ENCODE results near the gene DCHS1. TPM values are rescaled to one million over a fixed set of nuclear protein-coding genes. Genes with fewer than 3 reads are reported as not detected.
A peak's percentile ranks its signal among the peaks of the same experiment; 100 is the strongest.
"Not testable (repeated sequence)": the region's sequence is repeated elsewhere in the genome, so short reads cannot be mapped to it uniquely, and the experiment has no call there.

DCHS1 gene
- total and polyA plus RNA-seq, 4 donors: 0.68 to 8.9 (median 5.8) TPM

- Histone ChIP-seq H3K9me3 (ENCODE audit: control insufficient read depth in 4 of 4, low read length in 3 of 4) (no peaks in the 10 kb centered on the region), H3K27ac (ENCODE audit: low read depth in 1 of 2, low read length in 2 of 2) (no peak overlapping the region), H3K4me1 (ENCODE audit: control insufficient read depth in 4 of 4, insufficient read depth in 4 of 4, low read length in 3 of 4) (no peaks in the 10 kb centered on the region), H3K27me3 (ENCODE audit: control insufficient read depth in 4 of 4, insufficient read depth in 4 of 4, low read length in 3 of 4) (no peaks in the 10 kb centered on the region), H3K4me3 (ENCODE audit: low read depth in 1 of 3, low read length in 3 of 3) (no peak overlapping the region), H3K9ac (ENCODE audit: low read depth in 1 of 2, low read length in 2 of 2) (no peak overlapping the region), H3K36me3 (ENCODE audit: control insufficient read depth in 4 of 4, insufficient read depth in 3 of 4, low read depth in 1 of 4, low read length in 3 of 4) (no peaks in the 10 kb centered on the region)
- DNase-seq (ENCODE audit: low spot score): no peak
- TF ChIP-seq CTCF (IDR thresholded peaks at IDR 0.05; ENCODE audit: low read depth, low read length, missing input control) (peak; percentile 74), ATF3 (IDR thresholded peaks at IDR 0.05) (peak; percentile 40), FOXA1 (IDR thresholded peaks at IDR 0.05) (no peak), RAD21 (IDR thresholded peaks at IDR 0.05) (peak; percentile 88 to 92), HNF4A (conservative IDR thresholded peaks at IDR 0.05) (peak in 1 of 2 donors; percentile 17)
- WGBS: 75% methylated on average over 2 of the region's 2 CpGs
Observed at GRCh38 chr11:6703247-6704063, 47.8 kb upstream of the DCHS1 start.

GRCh38 chr11:6701955-6702354 is 46.3 kb upstream of the DCHS1 start:
- H3K36me3 ChIP-seq (ENCODE audit: control insufficient read depth in 4 of 4, insufficient read depth in 3 of 4, low read depth in 1 of 4, low read length in 3 of 4); H3K9me3 ChIP-seq (ENCODE audit: control insufficient read depth in 4 of 4, low read length in 3 of 4); H3K4me1 ChIP-seq (ENCODE audit: control insufficient read depth in 4 of 4, insufficient read depth in 4 of 4, low read length in 3 of 4); H3K27ac ChIP-seq (ENCODE audit: low read depth in 1 of 2, low read length in 2 of 2); H3K9ac ChIP-seq (ENCODE audit: low read depth in 1 of 2, low read length in 2 of 2); H3K4me3 ChIP-seq (ENCODE audit: low read depth in 1 of 3, low read length in 3 of 3); DNase-seq (ENCODE audit: low spot score); H3K27me3 ChIP-seq (ENCODE audit: control insufficient read depth in 4 of 4, insufficient read depth in 4 of 4, low read length in 3 of 4): not testable (repeated sequence)
- WGBS: 49% methylated on average over 3 of the region's 3 CpGs

- Histone ChIP-seq H3K27me3 (ENCODE audit: control insufficient read depth in 4 of 4, insufficient read depth in 4 of 4, low read length in 3 of 4) (no peaks in the 10 kb centered on the region), H3K9me3 (ENCODE audit: control insufficient read depth in 4 of 4, low read length in 3 of 4) (no peaks in the 10 kb centered on the region), H3K9ac (ENCODE audit: low read depth in 1 of 2, low read length in 2 of 2) (no peak overlapping the region), H3K4me1 (ENCODE audit: control insufficient read depth in 4 of 4, insufficient read depth in 4 of 4, low read length in 3 of 4) (no peaks in the 10 kb centered on the region), H3K27ac (ENCODE audit: low read depth in 1 of 2, low read length in 2 of 2) (peak overlapping the region in 1 of 2 donors; percentile 49), H3K4me3 (ENCODE audit: low read depth in 1 of 3, low read length in 3 of 3) (no peak overlapping the region), H3K36me3 (ENCODE audit: control insufficient read depth in 4 of 4, insufficient read depth in 3 of 4, low read depth in 1 of 4, low read length in 3 of 4) (no peaks in the 10 kb centered on the region)
- TF ChIP-seq ZBTB33 (IDR thresholded peaks at IDR 0.05) (no peak), NR2F2 (IDR thresholded peaks at IDR 0.05) (peak; percentile 74), TAF1 (conservative IDR thresholded peaks at IDR 0.05) (no peak), RXRA (IDR thresholded peaks at IDR 0.05) (peak; percentile 20 to 52), JUND (IDR thresholded peaks at IDR 0.05) (peak; percentile 83 to 86), GABPA (IDR thresholded peaks at IDR 0.05 in 1 of 2, conservative IDR thresholded peaks at IDR 0.05 in 1 of 2) (peak in 1 of 2 donors; percentile 21), SP1 (IDR thresholded peaks at IDR 0.05) (peak; percentile 37)
- no peak for DNase-seq (ENCODE audit: low spot score)
- WGBS: 64% methylated on average over 1 of the region's 1 CpG
Observed at GRCh38 chr11:6695377-6695776, 39.8 kb upstream of the DCHS1 start.
